ENCODE results near the gene ME1.

Gene ME1

GRCh38 chr6:83168556-83168955 lies 262.3 kb downstream of the ME1 start:
- Histone ChIP-seq H4K20me1 (ENCODE audit: insufficient read depth, low read length, poor library complexity, severe bottlenecking) (no peaks in the 10 kb centered on the region), H2AFZ (ENCODE audit: low read length) (no peak overlapping the region), H3K4me1 (ENCODE audit: insufficient read depth, low read length, poor library complexity, severe bottlenecking) (no peaks in the 10 kb centered on the region), H3K4me3 (ENCODE audit: low read length, poor library complexity, severe bottlenecking) (no peak overlapping the region), H3K9me2 (replicated peaks; ENCODE audit: low read depth, low read length) (no peaks in the 10 kb centered on the region), H3K27me3 (ENCODE audit: insufficient read depth, low read length, poor library complexity, severe bottlenecking) (no peaks in the 10 kb centered on the region), H3K9ac (ENCODE audit: low read depth, low read length, poor library complexity, severe bottlenecking) (no peak overlapping the region), H3K79me2 (ENCODE audit: insufficient read depth, low read length) (no peaks in the 10 kb centered on the region), H3K9me3 (ENCODE audit: insufficient read depth, low read depth, low read length) (no peaks in the 10 kb centered on the region), H3K4me2 (ENCODE audit: low read depth, low read length, poor library complexity, severe bottlenecking) (no peak overlapping the region), H3K36me3 (ENCODE audit: insufficient read depth, low read length) (peaks cover 84% of the 10 kb centered on the region; the same call in 1 of the 2 replicates), H3F3A (ENCODE audit: low read depth) (no peaks in the 10 kb centered on the region)
- TF ChIP-seq EZH2phosphoT487 (IDR thresholded peaks at IDR 0.05; ENCODE audit: borderline replicate concordance) (no peak), CTCF (conservative IDR thresholded peaks at IDR 0.05; ENCODE audit: low read length) (no peak)

GRCh38 chr6:83167726-83168278 lies 263.0 kb downstream of the ME1 start:
- H4K20me1 ChIP-seq (ENCODE audit: insufficient read depth, low read length, poor library complexity, severe bottlenecking) = no peaks in the 10 kb centered on the region
- H2AFZ ChIP-seq (ENCODE audit: low read length) = no peak overlapping the region
- H3K4me3 ChIP-seq (ENCODE audit: low read length, poor library complexity, severe bottlenecking) = no peak overlapping the region
- no peaks in the 10 kb centered on the region for H3K4me1 ChIP-seq (ENCODE audit: insufficient read depth, low read length, poor library complexity, severe bottlenecking)
- no peak for TF ChIP-seq CTCF (conservative IDR thresholded peaks at IDR 0.05; ENCODE audit: low read length)
- TF ChIP-seq EZH2phosphoT487 (IDR thresholded peaks at IDR 0.05; ENCODE audit: borderline replicate concordance) = no peak
- no peaks in the 10 kb centered on the region for H3K9me2 ChIP-seq (replicated peaks; ENCODE audit: low read depth, low read length)
- H3K27me3 ChIP-seq (ENCODE audit: insufficient read depth, low read length, poor library complexity, severe bottlenecking) = no peaks in the 10 kb centered on the region
- H3F3A ChIP-seq (ENCODE audit: low read depth) = no peaks in the 10 kb centered on the region
- H3K4me2 ChIP-seq (ENCODE audit: low read depth, low read length, poor library complexity, severe bottlenecking) = no peak overlapping the region
- peaks cover 77% of the 10 kb centered on the region; the same call in 1 of the 2 replicates for H3K36me3 ChIP-seq (ENCODE audit: insufficient read depth, low read length)
- no peak overlapping the region for H3K9ac ChIP-seq (ENCODE audit: low read depth, low read length, poor library complexity, severe bottlenecking)
- no peaks in the 10 kb centered on the region for H3K9me3 ChIP-seq (ENCODE audit: insufficient read depth, low read depth, low read length)
- H3K79me2 ChIP-seq (ENCODE audit: insufficient read depth, low read length) = no peaks in the 10 kb centered on the region
